Measurements from ENCODE around the gene PCDHGA12. TPM values are rescaled to one million over a fixed set of nuclear protein-coding genes. Genes with fewer than 3 reads are reported as not detected.

Gene PCDHGA12
- total and polyA plus RNA-seq, 12 donors: 0.34 to 29.1 (median 13.1) TPM

DNA sequence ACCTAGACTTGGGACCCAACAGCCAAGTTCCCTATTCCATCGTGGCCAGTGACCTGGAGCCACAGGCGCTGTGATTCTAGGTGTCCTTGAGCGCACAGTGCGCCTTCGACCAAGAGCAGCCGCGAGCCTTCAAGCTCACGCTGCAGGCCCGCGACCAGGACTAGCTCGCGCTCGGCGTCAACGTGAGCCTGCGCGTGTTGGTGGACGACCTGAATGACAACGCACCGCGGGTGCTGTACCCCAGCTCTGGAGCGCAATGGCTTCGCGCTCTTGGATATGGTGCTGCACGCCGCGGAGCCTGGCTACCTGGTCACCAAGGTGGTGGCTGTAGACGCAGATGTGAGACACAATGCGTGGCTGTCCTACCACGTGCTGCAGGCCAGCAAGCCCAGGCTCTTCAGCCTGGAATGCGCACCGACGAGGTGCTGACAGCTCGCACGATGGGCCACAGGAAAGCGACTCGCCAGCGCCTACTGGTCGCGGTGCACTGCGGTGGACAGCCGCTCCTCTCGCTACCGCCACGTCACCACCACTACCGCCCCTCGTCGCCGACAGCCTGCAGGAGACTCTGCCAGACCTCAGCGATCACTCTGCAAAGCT, 11.4 kb downstream of the PCDHGA12 start:
- Histone ChIP-seq H3K36me3 (replicated peaks in 1 of 2) (no peaks in the 10 kb centered on the region), H3K4me1 (replicated peaks in 1 of 2) (peaks cover 0 to 14% of the 10 kb centered on the region in 2 donors), H3K27me3 (no peaks in the 10 kb centered on the region), H3K9me3 (replicated peaks in 1 of 3) (no peaks in the 10 kb centered on the region), H3K4me3 (no peak overlapping the region), H3K27ac (no peak overlapping the region)
- intact Hi-C loops (cut with DNase I): no loop called here
- 45 to 63% (median 55%) methylated on average over 26 to 50 of the region's 50 CpGs for WGBS, 4 donors
- TF ChIP-seq CTCF (IDR thresholded peaks at IDR 0.05): no peak
- TF ChIP-seq POLR2A (IDR thresholded peaks at IDR 0.05): no peak
- DNase-seq: no peak

- Histone ChIP-seq H3K27ac (no peak overlapping the region), H3K4me1 (replicated peaks in 1 of 2) (no peaks in the 10 kb centered on the region), H3K36me3 (replicated peaks in 1 of 2) (no peaks in the 10 kb centered on the region), H3K9me3 (replicated peaks in 1 of 3) (no peaks in the 10 kb centered on the region), H3K4me3 (no peak overlapping the region), H3K27me3 (no peaks in the 10 kb centered on the region)
- intact Hi-C loops (cut with DNase I): no loop called here
- TF ChIP-seq CTCF (IDR thresholded peaks at IDR 0.05) (no peak), POLR2A (IDR thresholded peaks at IDR 0.05) (no peak)
- WGBS, 4 donors: 93 to 99% (median 97%) methylated on average over 3 of the region's 3 CpGs
- no peak for DNase-seq
These were observed 35.0 kb downstream of the PCDHGA12 start for GRCh38 chr5:141465351-141465750.

- 0 to 1% (median 1%) methylated on average over 3 to 28 of the region's 28 CpGs for WGBS, 4 donors
These were observed 45.4 kb downstream of the PCDHGA12 start, which contains the start of gene PCDHGC3 for GRCh38 chr5:141475625-141476131. Gene PCDHGC3, plus strand, starts transcription at chr5:141475966. Its CDS starts 151 bp downstream, at chr5:141476117.

More at GRCh38 chr5:141475625-141476131, 45.4 kb downstream of the PCDHGA12 start, which contains the start of gene PCDHGC3:
- DNase-seq: peak; percentile 90 to 98 (median 95)
- Histone ChIP-seq H3K27me3 (no peaks in the 10 kb centered on the region), H3K9me3 (replicated peaks in 1 of 3) (no peaks in the 10 kb centered on the region), H3K4me1 (replicated peaks in 1 of 2) (peaks cover 5 to 42% of the 10 kb centered on the region in 2 donors), H3K27ac (peak within 1 kb of the TSS; percentile 71 to 94 (median 82)), H3K4me3 (peak within 1 kb of the TSS; percentile 45 to 88 (median 64)), H3K36me3 (replicated peaks in 1 of 2) (no peaks in the 10 kb centered on the region)
- peak; percentile 28 to 89 for TF ChIP-seq POLR2A (IDR thresholded peaks at IDR 0.05)
- TF ChIP-seq CTCF (IDR thresholded peaks at IDR 0.05): peak in 5 of 6 experiments; percentile 26 to 46 (median 38)
- intact Hi-C loops (cut with DNase I): loop anchor here (5.0 kb wide), 1 partner anchor 42 kb away; no protein-coding TSS in a partner anchor

Data from adrenal gland (tissue), 12 donors.